Stimulated activated CD8-positive, alpha-beta memory T cell treated with anti-CD3 and anti-CD28 coated beads, Interleukin-12 subunit alpha, Interleukin-12 subunit beta, amount 100 ng/mL, for 24 hours (primary cell): ENCODE results near the gene ARID4A.
"Not testable (repeated sequence)": the region's sequence is repeated elsewhere in the genome, so short reads cannot be mapped to it uniquely, and the experiment has no call there.

Experiments
- DNase-seq: peaks from one replicate; pipeline ENCODE4 v3.0.0-alpha.2; 2020; ENCODE audit errors: extremely low read depth

ARID4A gene

DNA sequence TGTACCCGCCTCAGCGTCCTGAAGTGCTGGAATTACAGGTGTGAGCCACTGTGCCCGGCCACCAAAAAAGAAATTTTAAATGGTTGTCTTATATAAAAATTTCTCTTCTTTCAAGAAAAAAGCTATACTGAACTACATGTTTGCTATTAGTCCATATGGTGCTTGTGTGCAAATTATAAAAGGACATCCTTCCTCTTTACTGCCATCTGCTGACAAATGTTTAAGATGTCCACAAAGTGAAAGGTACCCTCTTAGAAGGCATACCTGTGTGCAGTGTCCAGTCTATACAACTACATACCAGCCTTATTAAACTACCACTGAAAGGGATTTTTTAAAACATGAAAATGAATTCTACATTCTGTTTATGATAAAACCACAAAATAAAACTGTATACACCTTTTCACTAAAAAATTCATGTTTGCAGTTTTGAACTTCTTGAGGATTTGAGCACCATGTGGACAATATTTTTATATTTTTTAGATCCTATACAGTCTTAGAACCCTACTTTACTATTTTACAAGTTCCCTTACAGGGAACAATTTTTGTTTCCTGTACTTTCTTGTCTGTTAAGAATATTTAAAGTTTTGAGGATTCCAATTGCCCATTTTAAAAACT, 64.5 kb downstream of the ARID4A start:
- no peak for DNase-seq

DNA sequence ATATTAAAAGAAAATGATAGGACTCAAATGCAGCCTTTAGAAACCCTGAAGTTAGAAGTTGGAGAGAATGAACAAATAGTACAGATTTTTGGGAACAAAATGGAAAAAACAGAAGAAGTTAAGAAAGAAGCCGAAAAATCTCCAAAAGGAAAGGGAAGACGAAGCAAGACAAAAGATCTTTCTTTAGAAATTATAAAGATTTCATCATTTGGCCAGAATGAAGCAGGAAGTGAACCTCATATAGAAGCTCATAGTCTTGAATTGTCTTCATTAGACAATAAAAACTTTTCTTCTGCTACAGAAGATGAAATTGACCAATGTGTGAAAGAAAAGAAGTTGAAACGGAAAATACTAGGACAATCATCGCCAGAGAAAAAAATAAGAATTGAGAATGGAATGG, 66.0 kb downstream of the ARID4A start:
- DNase-seq: no peak

- no peak for DNase-seq
These were observed 68.9 kb downstream of the ARID4A start for GRCh38 chr14:58367296-58367695.

GRCh38 chr14:58368956-58369355, 70.6 kb downstream of the ARID4A start:
- no peak for DNase-seq

GRCh38 chr14:58376791-58377190, 78.4 kb downstream of the ARID4A start:
- no peak for DNase-seq

- DNase-seq: no peak
These were observed 92.5 kb downstream of the ARID4A start for GRCh38 chr14:58390830-58391229.

DNA sequence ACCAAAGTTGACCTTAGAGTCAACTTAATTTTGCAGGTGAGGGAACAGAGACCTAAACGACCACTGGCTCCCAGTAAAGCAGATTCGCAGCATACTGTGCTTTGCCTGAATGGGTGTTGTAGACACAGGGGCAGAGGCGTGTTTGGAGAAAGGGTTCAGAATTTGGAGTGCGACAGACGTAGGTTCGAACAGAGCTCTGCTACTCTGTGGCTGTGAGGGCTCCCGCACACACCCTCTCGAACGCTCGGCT, 97.1 kb downstream of the ARID4A start:
- no peak for DNase-seq

DNA sequence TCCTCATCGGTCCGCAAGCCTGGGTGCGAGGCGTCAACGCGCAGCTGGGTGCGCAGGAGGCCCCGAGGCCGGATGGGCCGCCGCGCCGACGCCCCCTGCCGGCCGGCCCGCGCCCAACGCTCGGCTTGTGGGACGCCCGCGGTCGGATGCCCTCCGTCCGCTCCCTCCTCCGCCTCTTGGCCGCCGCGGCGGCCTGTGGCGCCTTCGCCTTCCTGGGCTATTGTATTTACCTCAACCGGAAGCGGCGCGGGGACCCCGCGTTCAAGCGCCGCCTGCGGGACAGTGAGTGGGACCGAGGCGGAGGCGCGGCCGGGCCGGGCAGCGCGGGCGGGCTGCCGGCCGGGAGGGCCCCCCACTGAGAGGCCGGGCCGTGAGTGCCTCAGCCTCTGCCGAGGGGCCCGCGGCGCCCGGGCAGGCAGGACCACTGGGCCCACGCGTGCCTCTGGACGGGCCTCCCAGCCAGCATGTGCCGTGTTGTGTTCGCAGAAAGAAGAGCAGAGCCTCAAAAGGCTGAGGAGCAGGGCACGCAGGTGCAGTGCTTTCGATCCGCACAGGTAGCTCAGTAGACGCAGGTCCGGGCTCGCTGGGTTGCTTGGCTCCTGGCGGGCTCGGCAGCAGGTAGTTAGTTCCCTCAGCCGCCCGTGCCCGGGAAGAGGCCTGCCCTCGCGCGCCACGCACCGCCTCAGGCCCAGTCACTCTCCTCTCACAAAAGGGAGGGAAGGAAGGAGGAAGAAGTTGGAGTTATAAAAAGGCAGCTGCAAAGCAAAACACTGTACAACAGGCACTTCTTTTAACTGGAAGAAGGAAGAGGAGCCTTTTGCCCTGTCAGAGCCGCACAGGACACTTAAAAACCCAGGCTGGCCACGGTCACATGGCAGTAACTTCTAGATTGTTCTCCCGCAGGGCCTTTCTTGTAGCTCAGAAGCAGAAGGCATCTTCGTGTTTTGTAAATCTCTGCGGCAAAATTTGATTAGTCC, 97.7 kb downstream of the ARID4A start, which contains the start of gene TOMM20L:
Gene TOMM20L, plus strand, starts transcription at position 119 of the 977 bp plus-strand sequence. Its CDS starts 28 bp downstream, at position 147.
- DNase-seq: peak; percentile 36

DNA sequence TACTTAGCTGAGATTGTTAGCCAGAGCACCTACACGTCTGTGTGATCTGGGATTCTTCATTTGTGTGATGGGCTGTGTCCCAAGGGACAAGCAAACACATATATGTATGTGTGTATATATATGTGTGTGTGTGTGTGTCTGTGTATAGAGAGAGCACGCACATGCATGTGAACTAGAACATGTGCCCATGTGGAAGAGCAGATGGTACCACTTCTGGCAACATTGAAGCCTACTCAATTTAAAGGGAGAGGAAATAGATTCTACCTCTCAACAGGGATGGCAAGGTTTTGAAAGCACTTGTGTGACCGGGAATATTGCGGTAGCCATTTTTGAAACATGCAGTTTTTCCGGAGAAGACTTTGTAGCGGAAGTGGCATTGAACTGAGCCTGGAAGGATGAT, 98.8 kb downstream of the ARID4A start:
- DNase-seq: no peak

DNA sequence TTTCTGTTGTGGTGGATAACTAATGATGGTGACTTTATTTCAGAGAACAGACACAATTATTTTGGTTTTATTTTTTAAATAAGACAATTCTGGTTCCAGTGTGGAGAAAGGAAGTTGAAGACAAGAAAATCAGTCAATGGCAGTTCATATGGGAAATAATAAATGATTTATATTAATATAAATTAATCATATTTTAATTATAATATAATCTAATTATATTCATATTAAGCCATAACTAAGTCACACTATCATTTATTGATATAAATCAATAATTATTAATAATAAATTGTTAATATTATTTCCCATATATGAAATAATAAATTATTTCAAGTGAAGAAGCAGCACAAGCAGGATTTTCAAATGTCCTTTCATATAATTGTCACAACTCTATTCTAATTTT, 100.1 kb downstream of the ARID4A start:
- DNase-seq: no peak

- DNase-seq: no peak
These were observed 100.5 kb downstream of the ARID4A start for GRCh38 chr14:58398895-58399294.

DNA sequence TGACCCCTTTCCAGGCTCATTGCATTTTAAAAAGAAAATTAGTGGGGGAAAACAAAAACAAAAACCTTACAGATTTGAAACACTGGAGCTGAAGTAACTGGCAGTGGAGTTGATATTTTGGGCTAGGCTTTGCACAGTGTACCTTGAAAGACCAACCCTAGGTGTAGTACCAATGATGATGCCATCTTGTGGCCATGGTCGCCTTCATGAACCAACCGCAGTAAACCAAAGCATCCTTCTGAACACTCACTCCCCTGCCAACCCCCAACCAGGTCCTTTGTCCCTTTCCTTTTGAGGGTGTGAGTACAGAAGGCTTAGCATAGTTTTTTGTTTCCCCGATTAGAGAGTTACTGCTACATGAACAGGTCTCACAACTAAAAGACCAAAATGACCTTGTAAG, 103.2 kb downstream of the ARID4A start:
- no peak for DNase-seq

DNA sequence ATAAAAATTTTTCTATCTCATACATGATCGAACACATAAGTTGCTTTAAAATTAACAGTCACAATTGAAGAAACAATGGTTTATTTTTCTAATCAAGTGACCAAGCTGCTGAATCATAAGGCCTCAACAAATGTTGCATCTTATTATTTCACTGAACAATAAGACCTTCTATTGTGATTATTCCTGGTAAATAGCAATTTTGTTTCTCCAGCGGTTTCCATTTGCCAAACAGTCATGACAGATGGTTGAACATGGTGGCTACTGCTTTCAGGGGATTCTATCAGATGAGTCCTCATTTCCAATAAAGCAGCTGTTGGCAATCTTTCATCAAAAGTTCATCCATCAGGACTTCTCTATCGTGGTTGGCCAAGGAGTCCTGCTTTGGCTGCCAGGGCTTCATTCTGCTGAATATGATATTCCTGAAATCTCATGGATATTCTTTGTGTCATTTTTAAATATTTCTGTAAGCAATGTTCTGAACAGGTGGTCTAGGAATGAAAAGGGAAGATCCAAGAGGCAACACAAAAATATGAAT, 110.4 kb downstream of the ARID4A start:
- DNase-seq: no peak

DNA sequence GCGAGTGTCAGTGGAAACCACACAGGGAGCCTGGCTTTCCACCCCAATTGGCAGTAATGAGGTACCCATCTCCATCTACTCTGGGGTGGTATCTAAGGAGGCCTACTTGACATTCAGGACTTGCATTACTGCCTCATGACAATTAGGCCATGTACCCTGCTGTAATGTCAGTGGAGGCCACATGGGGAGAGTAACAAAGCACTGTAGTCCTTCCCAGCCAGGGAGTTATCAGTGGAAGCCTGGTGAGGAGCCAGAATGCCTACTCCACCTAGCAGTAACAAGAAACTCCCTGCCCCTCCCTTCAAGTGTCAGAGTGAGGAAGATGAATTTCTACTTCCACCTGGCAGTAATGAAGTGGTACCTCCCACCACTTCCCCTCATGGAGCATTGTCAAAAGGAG, 116.5 kb downstream of the ARID4A start:
- DNase-seq: no peak

DNA sequence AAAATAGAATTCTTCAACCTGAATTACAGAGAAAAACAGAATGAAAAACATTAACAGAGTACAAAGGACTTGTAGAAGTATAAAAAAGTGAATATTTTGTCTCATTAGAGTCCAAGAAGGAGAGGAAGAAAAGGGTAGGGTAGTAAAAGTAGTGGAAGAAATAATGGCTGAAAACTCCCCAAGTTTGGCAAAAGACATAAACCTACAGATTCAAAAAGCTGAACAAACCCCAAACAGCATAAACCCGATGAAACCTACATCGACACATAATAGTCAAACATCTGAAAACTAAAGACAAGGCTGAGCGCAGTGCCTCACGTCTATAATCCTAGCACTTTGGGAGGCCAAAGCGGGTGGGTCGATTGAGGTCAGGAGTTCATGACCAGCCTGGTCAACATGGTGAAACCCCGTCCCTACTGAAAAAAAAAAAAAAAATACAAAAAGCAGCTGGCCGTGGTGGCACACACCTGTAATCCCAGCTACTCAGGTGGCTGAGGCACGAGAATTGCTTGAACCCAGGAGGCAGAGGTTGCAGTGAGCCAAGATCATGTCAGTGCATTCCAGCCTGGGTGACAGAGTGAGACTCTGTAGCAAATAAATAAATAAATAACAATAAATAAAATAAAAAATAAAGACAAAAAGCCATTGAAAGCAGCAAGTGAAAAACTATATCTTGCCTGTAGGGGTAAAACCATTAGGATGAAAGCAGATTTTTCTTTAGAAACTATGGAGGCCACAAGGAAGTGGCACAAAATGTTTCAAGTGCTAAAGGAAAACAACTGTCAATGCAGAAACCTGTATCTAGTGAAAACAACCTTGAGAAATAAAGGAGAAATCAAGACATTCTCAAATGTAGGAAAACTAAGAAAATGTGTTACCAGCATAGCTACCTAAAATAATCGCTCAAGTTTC, 117.5 kb downstream of the ARID4A start:
- no peak for DNase-seq

DNA sequence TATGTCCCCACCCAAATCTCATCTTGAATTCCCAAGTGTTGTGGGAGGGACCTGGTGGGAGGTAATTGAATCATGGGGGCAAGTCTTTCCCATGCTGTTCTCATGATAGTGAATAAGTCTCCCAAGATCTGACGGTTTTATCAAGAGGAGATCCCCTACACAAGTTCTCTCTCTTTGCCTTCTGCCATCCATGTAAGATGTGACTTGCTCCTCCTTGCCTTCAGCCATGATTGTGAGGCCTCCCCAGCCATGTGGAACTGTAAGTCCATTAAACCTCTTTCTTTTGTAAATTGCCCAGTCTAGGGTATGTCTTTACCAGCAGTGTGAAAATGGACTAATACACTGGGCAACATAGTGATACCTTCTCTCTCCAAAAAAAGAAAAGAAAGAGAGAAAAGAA, 118.6 kb downstream of the ARID4A start:
- not testable (repeated sequence) for DNase-seq
